Measurements from ENCODE around the gene B3GAT1.

DNA sequence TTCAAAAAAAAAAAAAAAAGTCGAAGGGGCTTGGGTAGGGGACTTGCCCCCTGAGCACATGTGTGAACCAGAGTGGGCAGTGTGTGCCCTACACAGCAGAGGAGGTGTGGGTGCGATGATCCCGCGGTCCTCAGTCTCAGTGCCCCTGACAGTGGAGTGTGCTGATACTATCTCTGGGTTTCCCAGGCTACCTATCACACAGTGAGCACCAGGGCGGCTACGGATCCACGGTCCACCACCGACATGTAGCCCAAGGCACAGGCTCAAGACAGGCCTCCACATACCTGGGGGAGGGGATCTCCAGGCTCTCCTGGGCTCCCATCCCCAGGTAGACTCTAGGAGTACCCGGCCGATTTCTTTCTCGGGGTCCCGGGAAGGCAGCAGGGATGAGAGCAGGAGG lies 9.1 kb downstream of the B3GAT1 start:
- TF ChIP-seq POLR2A (IDR thresholded peaks at IDR 0.05; ENCODE audit: low read depth, low read length): no peak
- TF ChIP-seq POLR2AphosphoS5 (IDR thresholded peaks at IDR 0.05; ENCODE audit: low read depth, low read length): no peak
- no peak for TF ChIP-seq TAF1 (IDR thresholded peaks at IDR 0.05; ENCODE audit: low read depth, low read length)
- no peak for TF ChIP-seq SPI1 (IDR thresholded peaks at IDR 0.05; ENCODE audit: low read depth, low read length)
